HFFc6 (cell line): ENCODE data around the gene TRIM46. TPM values are rescaled to one million over a fixed set of nuclear protein-coding genes. Genes with fewer than 3 reads are reported as not detected.

Source experiments
- DNase-seq: peaks from one replicate; pipeline ENCODE4 v3.0.0-alpha.2; 2018
- H3K27ac Mint-ChIP-seq: 2 replicates; pipeline ENCODE4 v1.8.0; 2020; ENCODE audit warnings: mild to moderate bottlenecking, mixed read lengths
- H3K27me3 Mint-ChIP-seq: 2 replicates; pipeline ENCODE4 v1.8.0; 2021; ENCODE audit warnings: mild to moderate bottlenecking, moderate library complexity, mixed read lengths; ENCODE audit not compliant: insufficient read depth
- H3K36me3 Mint-ChIP-seq: 2 replicates; pipeline ENCODE4 v1.8.0; 2021; ENCODE audit warnings: low read depth, mixed read lengths
- H3K4me1 Mint-ChIP-seq: 2 replicates; pipeline ENCODE4 v1.8.0; 2020; ENCODE audit warnings: low read depth, mixed read lengths
- H3K4me3 Mint-ChIP-seq: 2 replicates; pipeline ENCODE4 v1.8.0; 2020; ENCODE audit warnings: mild to moderate bottlenecking, moderate library complexity, mixed read lengths
- H3K9me3 Mint-ChIP-seq: 2 replicates; pipeline ENCODE4 v1.8.0; 2020; ENCODE audit warnings: mild to moderate bottlenecking, mixed read lengths
- CTCF ChIP-seq: fragments of 200-600 bp; sonication (generic); IDR thresholded peaks from 2 replicates; pipeline ENCODE4 v1.5.0; 2021; ENCODE audit warnings: antibody characterized with exemption, mild to moderate bottlenecking
- total RNA-seq, 6 experiments: library from RNA; stranded (reverse); fragmentation: NEBNext Ultra II Directional; extraction: Animal tissue kit (Norgen Biotek cat#: 25700); gene quantifications; 2 replicates in 1 of 6; 3 replicates in 5 of 6; pipeline ENCODE4 v1.2.3, GENCODE V29; 2021

The TRIM46 gene
- total RNA-seq, 6 experiments from 2014 or later, result 5.1 to 7.1 (median 6.1) TPM

GRCh38 chr1:155177918-155178281 lies 4.3 kb downstream of the TRIM46 start:
- DNase-seq, result no peak
- no peaks in the 10 kb centered on the region; the same call in 1 of the 2 replicates for H3K27me3 Mint-ChIP-seq
- H3K9me3 Mint-ChIP-seq, result no peaks in the 10 kb centered on the region
- TF ChIP-seq CTCF, result no peak
- H3K4me3 Mint-ChIP-seq, result no peak overlapping the region
- peaks cover 4% of the 10 kb centered on the region; the same call in 1 of the 2 replicates for H3K36me3 Mint-ChIP-seq
- peaks cover 25% of the 10 kb centered on the region for H3K4me1 Mint-ChIP-seq
- H3K27ac Mint-ChIP-seq, result no peak overlapping the region

- H3K9me3 Mint-ChIP-seq, result no peaks in the 10 kb centered on the region
- no peak overlapping the region for H3K27ac Mint-ChIP-seq
- no peak for TF ChIP-seq CTCF
- peaks cover 20% of the 10 kb centered on the region for H3K4me1 Mint-ChIP-seq
- H3K36me3 Mint-ChIP-seq, result peaks cover 4% of the 10 kb centered on the region; the same call in 1 of the 2 replicates
- H3K27me3 Mint-ChIP-seq, result no peaks in the 10 kb centered on the region; the same call in 1 of the 2 replicates
- H3K4me3 Mint-ChIP-seq, result no peak overlapping the region
- DNase-seq, result no peak
Observed at GRCh38 chr1:155178441-155179111, 4.9 kb downstream of the TRIM46 start.

- Mint-ChIP-seq H3K4me1 (peaks cover 14% of the 10 kb centered on the region), H3K9me3 (no peaks in the 10 kb centered on the region), H3K4me3 (no peak overlapping the region), H3K36me3 (peaks cover 4% of the 10 kb centered on the region; the same call in 1 of the 2 replicates), H3K27me3 (no peaks in the 10 kb centered on the region; the same call in 1 of the 2 replicates), H3K27ac (no peak overlapping the region)
- TF ChIP-seq CTCF, result no peak
- no peak for DNase-seq
Observed at GRCh38 chr1:155179112-155180031, 5.7 kb downstream of the TRIM46 start.

- no peak for TF ChIP-seq CTCF
- peaks cover 4% of the 10 kb centered on the region; the same call in 1 of the 2 replicates for H3K36me3 Mint-ChIP-seq
- no peaks in the 10 kb centered on the region for H3K9me3 Mint-ChIP-seq
- H3K4me1 Mint-ChIP-seq, result peaks cover 4% of the 10 kb centered on the region
- H3K27me3 Mint-ChIP-seq, result no peaks in the 10 kb centered on the region; the same call in 1 of the 2 replicates
- no peak overlapping the region for H3K4me3 Mint-ChIP-seq
- no peak overlapping the region for H3K27ac Mint-ChIP-seq
- DNase-seq, result no peak
Observed at GRCh38 chr1:155181371-155182051, 7.9 kb downstream of the TRIM46 start.

GRCh38 chr1:155182052-155182550 lies 8.5 kb downstream of the TRIM46 start:
- peaks cover 4% of the 10 kb centered on the region; the same call in 1 of the 2 replicates for H3K36me3 Mint-ChIP-seq
- no peak for DNase-seq
- H3K27me3 Mint-ChIP-seq, result no peaks in the 10 kb centered on the region; the same call in 1 of the 2 replicates
- no peak for TF ChIP-seq CTCF
- H3K27ac Mint-ChIP-seq, result no peak overlapping the region
- no peak overlapping the region for H3K4me3 Mint-ChIP-seq
- 0 out of 2 replicates have a peak, but pooled peaks cover 6% of the 10 kb centered on the region for H3K4me1 Mint-ChIP-seq
- no peaks in the 10 kb centered on the region for H3K9me3 Mint-ChIP-seq
